GM19468 (cell line): ENCODE measurements around the gene TLL1.

Experiments
- ATAC-seq: cut with Tn5 transposase; IDR thresholded peaks from one replicate; pipeline ENCODE4 v1.9.1; 2021; ENCODE audit warnings: mild to moderate bottlenecking, moderate library complexity, moderate number of reproducible peaks; ENCODE audit not compliant: unreplicated experiment; ENCODE audit errors: extremely low read depth

The TLL1 gene

DNA sequence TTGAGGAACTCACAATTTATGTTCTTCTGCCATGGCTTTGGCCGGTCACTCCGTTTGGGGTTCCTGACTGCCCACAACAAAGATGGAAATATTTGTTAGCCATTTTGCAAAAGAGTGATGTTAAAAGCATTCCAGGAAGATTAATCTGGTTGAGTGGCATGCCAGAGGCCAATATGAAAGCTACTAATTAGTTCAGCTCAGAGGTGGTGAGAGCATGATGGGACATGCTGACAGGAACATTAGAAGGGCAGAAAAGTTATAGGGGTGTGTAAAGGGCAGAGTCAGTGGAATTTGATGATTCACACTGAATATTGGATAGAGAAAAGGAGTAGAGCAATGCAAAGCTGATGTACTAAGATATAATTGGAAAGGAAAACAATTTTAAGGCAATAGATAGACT lies 94.4 kb downstream of the TLL1 start:
- no peak for ATAC-seq

DNA sequence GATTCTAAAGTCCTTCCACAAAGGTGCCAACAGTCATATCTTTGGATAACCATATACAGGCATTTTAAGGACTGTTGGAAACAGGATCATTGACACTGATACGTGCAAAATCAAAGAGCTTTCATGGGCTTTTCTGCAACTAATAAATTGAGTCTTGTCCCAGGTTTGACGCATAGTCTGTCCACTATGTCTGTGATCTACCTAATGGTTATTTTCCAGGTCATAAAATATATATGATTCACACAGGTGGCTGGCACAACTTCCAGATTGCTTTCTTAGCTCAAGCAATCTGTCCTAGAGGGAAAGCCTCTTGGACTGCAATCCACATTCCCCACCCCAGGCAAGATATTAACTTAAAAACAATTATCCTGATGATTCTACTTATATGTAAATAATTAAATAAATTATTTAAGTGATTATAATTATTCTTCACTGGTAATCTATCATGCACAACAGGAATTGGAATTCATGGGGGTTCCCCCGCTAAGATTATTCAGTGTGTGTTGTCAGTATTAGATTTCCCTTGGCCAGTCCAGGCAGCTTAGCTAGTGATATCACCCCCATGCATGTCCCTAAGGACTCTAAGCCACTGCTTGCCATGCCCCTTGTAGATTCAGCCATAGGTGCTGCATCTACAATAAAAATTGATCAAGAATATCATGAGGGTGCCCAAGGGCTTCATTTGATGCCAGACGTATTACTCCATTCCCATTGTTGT lies 97.8 kb downstream of the TLL1 start:
- ATAC-seq: no peak

DNA sequence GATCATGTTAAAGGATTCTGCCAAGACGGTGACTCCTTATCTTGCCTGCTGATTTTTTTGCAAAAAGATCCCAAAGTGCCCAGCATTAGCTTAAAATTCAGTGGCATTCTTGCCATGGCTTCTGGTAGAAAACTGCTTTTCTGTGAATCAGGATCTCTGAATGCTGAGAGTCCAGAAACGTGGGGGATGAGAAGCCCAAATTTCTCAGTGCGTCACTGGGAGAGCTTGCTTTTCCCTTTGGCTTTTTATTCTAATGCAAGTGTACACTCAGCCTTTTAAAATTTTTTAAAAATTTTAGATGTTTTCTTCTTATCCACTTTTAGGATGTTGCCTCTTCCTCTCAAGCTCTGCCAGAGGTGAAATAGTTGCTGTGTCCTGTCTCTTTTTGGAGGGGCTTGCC lies 98.4 kb downstream of the TLL1 start:
- ATAC-seq: no peak

DNA sequence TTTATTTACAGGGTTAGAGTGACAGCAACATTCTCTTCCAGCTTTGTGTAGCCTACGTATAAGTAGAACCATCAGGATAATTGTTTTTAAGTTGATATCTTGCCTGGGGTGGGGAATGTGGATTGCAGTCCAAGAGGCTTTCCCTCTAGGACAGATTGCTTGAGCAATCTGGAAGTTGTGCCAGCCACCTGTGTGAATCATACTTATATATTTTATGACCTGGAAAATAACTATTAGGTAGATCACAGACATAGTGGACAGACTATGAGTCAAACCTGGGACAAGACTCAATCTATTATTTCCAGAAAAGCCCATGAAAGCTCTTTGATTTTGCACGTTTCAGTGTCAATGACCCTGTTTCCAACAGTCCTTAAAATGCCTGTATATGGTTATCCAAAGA lies 98.9 kb downstream of the TLL1 start:
- no peak for ATAC-seq

DNA sequence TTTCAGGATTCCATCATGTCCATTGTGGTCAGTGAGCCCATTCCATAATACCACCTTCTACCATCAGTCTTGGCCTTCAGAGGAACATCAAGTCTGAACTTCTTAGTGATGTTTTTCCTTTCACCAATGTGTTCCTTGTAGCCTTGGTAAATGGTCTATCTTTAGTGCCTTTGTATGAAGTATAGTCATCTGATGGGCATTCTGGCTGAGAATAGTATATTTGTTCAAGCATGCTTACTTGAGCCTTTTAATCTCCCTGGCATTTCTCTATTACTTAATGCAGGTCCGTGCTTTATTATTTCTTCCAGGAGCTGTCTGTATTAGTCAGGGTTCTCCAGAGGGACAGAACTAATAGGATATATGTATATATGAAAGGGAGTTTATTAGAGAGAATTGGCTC lies 99.7 kb downstream of the TLL1 start:
- ATAC-seq: no peak

DNA sequence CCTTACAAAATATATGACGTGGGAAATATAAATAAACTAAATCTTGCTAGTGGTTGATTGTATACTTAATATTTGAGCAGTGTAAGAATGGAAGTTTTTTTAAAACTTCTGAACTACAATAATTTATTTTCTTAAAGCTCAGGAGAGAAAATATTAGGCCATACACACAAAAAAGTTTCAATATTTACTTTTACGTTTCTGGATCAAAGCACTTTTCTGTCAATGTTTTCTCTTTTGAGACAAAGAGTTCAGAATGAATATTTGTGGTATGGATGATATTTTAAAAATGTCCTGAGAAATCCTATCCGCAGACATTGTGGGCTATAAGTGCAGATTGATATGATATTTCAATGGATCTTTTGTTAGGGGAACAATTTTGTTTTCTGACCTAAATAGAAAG lies 109.9 kb downstream of the TLL1 start:
- ATAC-seq: no peak

DNA sequence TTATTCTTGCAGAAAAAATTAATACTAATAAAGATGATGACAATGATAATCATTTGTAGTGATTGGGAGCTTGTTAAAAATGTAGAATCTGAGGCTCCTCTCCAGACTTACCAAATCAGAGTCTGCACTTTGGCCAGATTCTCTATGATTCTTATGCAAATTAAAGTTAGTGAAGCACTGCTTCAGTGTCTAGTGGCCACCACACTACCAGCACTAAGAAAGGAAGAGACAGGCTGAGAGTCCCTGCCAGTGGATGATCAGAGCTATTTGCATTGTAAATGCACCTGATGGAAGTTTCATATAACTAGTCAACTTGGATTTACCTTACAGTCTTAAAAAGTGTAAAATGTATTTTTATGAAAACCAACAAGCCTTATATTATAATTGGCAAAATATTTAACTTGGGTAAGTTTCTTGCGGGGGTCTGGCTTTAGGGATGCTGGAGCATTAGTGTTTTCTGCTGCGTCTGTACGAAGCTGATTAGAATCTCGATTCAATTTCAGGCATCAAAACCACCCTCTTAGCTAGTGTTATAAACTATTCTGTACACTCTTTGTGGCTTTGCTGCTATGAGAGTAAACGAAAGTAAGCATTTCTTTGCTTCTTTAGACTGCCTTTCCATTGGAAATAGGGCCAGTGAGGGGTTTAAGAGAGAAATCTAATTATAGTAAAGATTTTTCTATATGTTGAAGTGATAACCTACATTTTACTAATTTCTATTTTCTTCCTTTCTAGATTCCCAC lies 114.1 kb downstream of the TLL1 start:
- ATAC-seq: no peak

DNA sequence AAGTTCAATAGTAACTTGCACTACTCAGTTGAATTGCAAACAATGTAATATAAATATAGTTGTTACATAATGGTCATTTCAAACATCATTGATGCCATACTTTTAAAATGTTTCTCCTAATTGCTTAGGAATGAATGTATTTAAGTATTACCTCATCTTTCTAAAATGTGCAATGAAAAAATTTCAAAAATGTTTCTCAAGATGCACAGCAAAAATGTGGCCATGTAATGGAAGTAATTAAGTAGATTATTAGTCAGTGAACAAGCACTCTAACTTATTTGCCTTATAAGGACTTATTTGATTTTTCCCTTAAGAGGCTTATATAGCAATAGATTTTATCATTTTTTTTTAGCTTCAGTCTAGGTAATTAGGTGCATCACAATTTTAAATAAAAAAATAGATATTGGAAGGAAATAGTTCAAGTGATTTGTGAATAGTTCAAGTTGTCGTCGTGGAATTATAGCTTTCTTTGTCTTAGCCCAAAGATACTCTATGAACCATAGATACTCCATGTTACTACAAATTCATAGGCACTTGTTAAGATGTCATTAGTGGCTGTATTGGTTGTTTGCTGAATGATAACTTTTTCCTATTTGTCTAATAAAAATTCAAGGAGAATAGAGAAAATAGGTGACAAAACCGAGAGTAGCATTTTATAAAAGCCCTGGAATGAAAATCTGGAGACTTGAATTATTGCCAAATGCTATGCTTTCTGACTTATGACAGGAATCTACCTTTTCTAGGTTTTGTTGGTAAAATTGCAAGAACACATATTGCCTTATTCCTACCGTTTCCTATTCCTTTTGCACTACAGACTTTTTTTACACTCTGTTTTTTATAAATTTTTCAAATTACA lies 118.5 kb downstream of the TLL1 start:
- ATAC-seq: no peak

DNA sequence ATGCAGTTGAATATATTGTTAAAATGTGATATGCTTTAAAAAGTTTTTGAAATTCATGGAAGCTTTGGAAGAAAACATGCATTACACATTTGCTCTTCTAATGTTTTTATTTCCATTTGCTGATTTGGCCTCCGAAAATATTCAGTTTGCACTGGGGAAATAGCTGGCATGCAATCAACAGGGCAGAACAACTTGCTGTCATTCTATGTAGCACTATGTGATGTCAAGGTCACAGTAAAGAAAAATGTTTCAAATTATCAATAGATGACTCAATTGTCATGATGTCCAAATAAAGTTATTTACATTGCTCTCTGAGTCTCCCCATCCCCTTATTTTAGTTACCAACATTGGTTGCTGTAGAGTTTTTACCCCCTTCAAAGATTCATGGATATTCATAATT lies 119.2 kb downstream of the TLL1 start:
- no peak for ATAC-seq

DNA sequence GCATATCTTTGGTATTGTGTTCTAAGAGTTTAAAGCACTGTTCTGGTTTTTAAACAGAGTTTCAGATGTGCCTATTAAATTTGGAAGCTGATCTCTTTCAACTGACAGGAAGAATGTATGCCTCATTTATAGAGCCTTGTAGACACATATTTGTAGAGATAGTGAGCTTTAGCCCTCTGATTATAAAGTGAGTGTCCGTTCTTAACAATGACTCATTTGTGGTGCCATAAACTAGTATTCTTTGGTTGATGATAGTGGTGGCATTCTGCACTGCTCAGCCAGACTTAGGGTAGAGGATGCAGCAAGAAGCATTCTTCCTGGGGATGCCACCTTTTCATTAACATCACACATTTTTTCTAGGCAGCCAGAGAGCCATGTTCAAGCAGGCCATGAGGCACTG lies 121.7 kb downstream of the TLL1 start:
- ATAC-seq: no peak

DNA sequence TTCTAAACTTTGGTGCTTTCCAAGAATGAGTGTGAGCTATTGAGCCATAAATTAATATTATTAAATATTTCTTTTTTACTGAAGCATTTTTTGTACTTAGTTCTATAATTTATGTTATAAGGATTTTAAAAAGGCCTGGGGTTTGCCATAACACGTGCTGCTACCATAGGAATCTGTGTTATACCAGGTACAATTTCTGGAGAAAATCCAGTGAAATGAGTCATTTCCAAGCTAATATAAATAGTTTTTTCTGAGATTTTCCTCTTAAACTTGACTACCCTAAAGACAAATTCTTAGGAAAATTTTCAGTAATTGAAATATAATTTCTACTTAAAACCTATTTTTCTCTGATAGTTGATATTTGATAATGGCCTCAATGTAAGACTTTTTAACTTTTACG lies 130.8 kb downstream of the TLL1 start:
- no peak for ATAC-seq

DNA sequence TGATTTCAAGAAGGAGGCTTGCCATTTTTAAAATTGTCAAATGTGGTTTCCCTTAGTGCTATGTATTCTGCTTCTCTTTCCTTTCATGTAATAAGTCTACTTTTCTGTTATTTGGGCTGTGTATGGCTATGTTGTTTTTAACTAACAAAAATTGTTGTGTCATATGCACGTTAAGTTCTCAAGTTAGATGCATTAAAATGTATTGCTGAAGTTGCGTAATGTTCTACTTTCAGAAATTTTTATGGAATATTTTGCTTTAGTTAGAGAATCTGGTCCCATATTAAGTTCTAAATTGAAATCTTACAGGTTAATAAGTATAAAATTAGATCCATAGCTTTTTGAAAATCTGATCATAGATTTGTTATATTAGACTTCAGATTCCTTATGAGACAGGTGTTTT lies 133.2 kb downstream of the TLL1 start:
- ATAC-seq: no peak

DNA sequence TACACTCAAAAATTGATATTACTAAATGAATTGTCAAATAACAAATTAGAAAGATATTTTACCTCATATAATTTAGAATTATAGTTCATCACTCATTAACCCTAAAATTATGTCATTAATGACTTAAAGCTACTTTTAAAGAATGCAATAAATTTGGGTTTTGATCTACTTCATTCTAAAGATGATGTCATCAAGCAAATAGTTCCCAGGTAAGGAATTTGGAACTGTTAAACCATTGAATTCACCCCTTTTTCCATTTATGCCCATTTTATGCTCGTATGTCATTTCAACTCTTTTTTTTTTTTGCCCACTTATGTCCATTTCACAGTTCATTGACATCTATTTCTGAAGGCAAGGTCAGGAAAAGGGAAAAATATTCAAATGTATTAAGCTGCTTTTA lies 135.5 kb downstream of the TLL1 start:
- ATAC-seq: no peak

DNA sequence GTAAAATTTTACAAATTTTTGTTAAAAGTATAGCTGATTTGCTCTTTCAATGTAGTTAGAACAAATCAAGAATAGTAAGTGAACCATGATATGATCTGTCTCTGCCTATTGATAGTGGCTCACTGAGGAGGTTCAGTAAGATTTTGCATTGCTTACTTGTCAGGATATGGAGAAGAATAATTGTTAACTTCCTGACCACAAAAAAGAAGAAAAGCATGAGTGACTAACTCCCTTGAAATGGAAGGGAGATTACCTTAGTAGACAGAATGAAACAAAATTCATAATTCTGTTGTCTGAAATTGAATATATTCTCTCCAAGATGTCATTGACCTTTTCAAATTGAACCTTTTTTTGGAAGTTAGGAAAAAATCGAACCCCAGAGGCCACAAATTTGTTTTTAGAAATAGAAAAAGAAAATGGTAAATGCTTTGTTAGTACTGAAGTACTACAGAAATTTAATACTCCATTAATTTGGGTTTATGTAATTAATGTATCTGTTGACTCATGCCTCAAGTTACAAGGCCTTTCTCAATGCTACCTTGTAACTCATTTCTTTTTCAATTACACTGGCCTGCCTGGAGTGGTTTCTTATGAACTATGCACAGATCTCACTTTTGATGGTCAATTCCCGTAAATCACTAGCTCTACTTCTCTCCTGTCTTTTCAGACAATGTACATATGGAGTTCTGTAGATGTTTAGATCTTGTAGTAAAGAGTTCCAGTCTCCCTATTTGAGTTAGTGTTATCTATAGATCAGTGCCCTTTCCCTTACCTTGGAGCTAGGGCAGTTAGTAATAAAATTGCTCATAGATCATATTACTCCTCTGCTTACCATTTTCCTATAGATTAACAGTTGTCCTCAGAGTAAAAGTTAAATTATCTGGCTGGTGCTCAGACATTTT lies 139.3 kb downstream of the TLL1 start:
- ATAC-seq: no peak

DNA sequence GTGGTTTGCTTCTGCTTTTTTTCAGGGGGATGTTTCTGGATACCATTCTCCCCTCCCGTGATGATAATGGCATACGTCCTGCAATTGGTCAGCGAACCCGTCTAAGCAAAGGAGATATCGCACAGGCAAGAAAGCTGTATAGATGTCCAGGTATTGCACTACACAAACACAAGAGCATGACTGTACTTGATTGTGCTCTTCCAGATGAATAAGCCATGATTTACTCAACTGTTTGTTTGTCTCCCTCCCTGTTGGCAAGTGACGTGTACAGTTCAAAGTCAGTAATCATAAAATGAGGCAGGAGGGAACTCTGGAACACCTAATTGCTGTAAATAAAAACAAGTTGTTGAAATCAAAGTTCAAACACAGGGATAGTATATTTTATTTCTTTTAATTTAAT lies 141.4 kb downstream of the TLL1 start:
- ATAC-seq: no peak

DNA sequence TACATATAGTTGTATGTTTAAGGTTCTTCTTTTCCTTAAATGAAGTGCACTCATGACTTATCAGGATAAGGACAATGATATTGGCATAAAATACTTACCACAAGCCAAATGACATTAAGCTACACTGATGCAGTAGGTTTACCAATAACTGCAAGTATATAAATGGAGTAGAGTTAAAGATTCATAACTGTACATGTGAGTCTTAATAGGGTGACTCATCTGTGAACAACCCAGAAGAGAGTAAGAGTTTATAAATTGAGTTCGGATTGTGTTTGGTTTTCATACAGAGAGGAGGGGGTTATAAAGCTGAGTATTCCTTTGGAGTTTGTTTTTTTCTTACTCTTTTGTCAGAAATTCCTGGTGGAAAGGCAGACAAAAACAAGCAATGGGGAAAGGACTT lies 144.8 kb downstream of the TLL1 start:
- no peak for ATAC-seq

DNA sequence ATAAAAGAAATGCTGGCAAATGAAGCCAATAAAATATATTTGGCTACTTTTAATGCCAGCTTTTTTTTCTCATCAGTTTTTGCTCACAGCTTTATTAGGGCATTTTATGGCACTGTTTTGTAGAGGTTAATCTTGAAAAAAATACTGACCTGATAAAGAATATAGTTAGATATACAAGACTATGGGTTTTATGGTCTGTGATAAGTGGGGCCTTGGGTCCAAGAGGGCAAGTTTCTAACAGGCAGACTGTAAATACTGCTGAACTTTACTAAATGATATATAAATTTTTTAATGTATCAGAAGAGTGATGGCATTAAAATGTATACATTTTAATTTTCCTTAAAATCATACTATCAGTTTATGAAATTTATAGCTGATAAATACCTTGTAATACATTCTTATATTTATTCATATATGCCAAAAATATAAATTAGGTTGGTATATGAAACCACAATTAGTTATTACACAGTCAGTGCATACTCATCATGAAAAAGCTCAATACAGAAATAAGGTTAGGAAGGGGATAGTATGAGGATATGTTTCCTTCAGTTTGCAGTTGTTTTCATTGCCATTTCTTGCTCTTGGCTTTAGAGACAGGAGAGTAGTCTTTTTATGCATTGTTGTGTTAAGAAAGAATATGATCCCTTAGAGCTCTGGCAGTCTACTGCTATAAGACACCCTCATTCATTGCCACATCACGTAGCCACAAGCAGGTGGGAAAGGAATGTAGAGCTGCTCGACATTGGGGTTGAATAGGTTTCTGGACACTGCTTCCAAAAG lies 146.6 kb downstream of the TLL1 start:
- ATAC-seq: no peak

DNA sequence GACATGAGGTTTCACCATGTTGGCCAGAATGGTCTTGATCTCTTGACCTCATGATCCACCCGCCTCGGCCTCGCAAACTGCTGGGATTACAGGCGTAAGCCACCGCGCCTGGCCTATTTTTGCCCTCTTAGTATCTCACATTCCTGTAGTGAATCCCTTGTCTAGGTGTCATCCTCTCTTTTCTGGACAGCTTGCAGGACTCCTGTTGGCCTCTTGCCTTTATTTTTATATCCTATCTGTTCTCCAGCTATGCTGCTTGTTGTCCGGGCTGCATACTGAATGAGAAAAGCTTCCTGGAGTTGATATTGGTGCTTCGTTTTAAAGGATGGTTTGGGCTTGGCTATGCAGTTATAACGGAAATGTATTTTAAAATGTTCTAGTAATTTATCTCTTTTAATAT lies 148.6 kb downstream of the TLL1 start:
- ATAC-seq: no peak

DNA sequence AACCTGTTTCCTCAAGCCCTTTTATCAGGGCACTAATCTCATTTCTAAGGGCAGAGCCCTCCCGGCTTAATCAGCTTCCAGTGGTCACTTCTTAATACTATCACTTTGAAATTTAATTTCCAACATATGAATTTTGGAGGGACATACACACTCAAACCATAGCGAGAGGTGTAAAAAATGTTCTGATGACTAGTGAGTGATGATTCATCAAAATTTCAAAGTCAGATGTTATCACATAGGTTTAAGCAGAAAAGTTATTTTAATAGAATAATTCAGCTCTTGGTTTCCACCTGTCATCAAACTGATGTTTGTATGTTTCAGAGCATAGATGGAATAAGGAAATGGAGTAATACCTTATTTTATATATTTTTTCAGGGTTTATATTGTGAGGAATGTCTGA lies 161.9 kb downstream of the TLL1 start:
- ATAC-seq: no peak
